A549 (cell line): ENCODE measurements around the gene DNAJC16. TPM values are rescaled to one million over a fixed set of nuclear protein-coding genes. Genes with fewer than 3 reads are reported as not detected.

Experiments
- ATAC-seq, 2 experiments: fragments of 200-7000 bp in 1 of 2; fragments of >200 bp in 1 of 2; cut with Nextera tagmentation in 1 of 2; cut with Tn5 transposase in 1 of 2; 3 replicates each; pipeline versions ENCODE4 v1.8.0 to v1.9.1; 2018 to 2020; ENCODE audit warnings: mild to moderate bottlenecking in 1 of 2, moderate library complexity in 1 of 2
- CTCF ChIA-PET: fragments of 300-600 bp; sonication (Branson Sonifier 250); formaldehyde crosslinking; extraction: SDS; loops from one replicate; lab custom pipeline; 2021; ENCODE audit warnings: antibody characterized with exemption, inconsistent platforms; lab: Yijun Ruan, JAX
- POLR2A ChIA-PET: fragments of 350-600 bp; formaldehyde crosslinking; extraction: SDS; loops from one replicate; lab custom pipeline; 2021; ENCODE audit warnings: antibody characterized with exemption, inconsistent platforms; lab: Yijun Ruan, JAX
- DNase-seq, 2 experiments: peaks; one replicate each; pipeline versions ENCODE4 v3.0.0 to v3.0.0-alpha.2; 2011 to 2016; ENCODE audit warnings: low read depth in 1 of 2, low spot score in 1 of 2
- FAIRE-seq: peaks from 2 replicates; lab custom pipeline; 2011; peaks lifted over from hg19 to GRCh38; lab: Jason Lieb, UNC
- H3K27ac ChIP-seq, 2 experiments: fragments of >200 bp; sonication (Bioruptor Twin); formaldehyde crosslinking; 3 replicates each; pipeline ENCODE4 v1.5.1; 2016 to 2017
- H3K4me1 ChIP-seq: fragments of >200 bp; sonication (Bioruptor Twin); formaldehyde crosslinking; 3 replicates; pipeline ENCODE4 v1.6.1; 2016
- H3K4me2 ChIP-seq: fragments of >200 bp; sonication (Bioruptor Twin); formaldehyde crosslinking; 3 replicates; pipeline ENCODE4 v1.6.1; 2016
- H3K4me3 ChIP-seq: fragments of >200 bp; sonication (Bioruptor Twin); formaldehyde crosslinking; 3 replicates; pipeline ENCODE4 v1.5.1; 2016
- H3K9me3 ChIP-seq: fragments of >200 bp; sonication (Bioruptor Twin); formaldehyde crosslinking; 3 replicates; pipeline ENCODE4 v1.6.1; 2016
- ATOH8 ChIP-seq: fragments of 250-450 bp; sonication (Bioruptor Pico); IDR thresholded peaks from 2 replicates; pipeline ENCODE4 v1.5.0; 2020; ENCODE audit warnings: low read depth, mild to moderate bottlenecking, moderate library complexity
- BCL3 ChIP-seq: fragments of >200 bp; sonication (Bioruptor Twin); formaldehyde crosslinking; IDR thresholded peaks from 3 replicates; pipeline ENCODE4 v1.6.1; 2016
- BHLHE40 ChIP-seq: IDR thresholded peaks from 2 replicates; pipeline ENCODE4 v1.6.1; 2012; ENCODE audit warnings: low read depth, low read length, inconsistent platforms
- ELK1 ChIP-seq: fragments of 150-350 bp; IDR thresholded peaks from 2 replicates; pipeline ENCODE4 v1.6.1; 2014; ENCODE audit warnings: low read depth, mild to moderate bottlenecking, low read length
- ESRRA ChIP-seq: fragments of 150-350 bp; IDR thresholded peaks from 2 replicates; pipeline ENCODE4 v1.6.1; 2014; ENCODE audit warnings: mild to moderate bottlenecking, low read length, borderline replicate concordance
- FOSL2 ChIP-seq, 2 experiments: fragments of 450-650 bp in 1 of 2; fragments of >200 bp in 1 of 2; sonication (Bioruptor Twin) in 1 of 2; formaldehyde crosslinking; IDR thresholded peaks; 2 replicates each; pipeline versions ENCODE4 v1.5.0 to v1.6.1; 2016 to 2020; ENCODE audit warnings: mild to moderate bottlenecking in 1 of 2, moderate library complexity in 1 of 2
- FOXS1 ChIP-seq: fragments of 250-450 bp; sonication (Bioruptor Pico); IDR thresholded peaks from 2 replicates; pipeline ENCODE4 v1.5.0; 2020; ENCODE audit warnings: mild to moderate bottlenecking, moderate library complexity
- GATA3 ChIP-seq: IDR thresholded peaks from 2 replicates; pipeline ENCODE4 v1.6.1; 2012; ENCODE audit warnings: borderline replicate concordance
- HEYL ChIP-seq: fragments of 250-450 bp; sonication (Bioruptor Pico); IDR thresholded peaks from 2 replicates; pipeline ENCODE4 v1.8.0; 2021; ENCODE audit warnings: mild to moderate bottlenecking, moderate library complexity
- HOXB13 ChIP-seq: fragments of 250-450 bp; sonication (Bioruptor Pico); IDR thresholded peaks from 2 replicates; pipeline ENCODE4 v1.5.0; 2020; ENCODE audit warnings: low read depth, mild to moderate bottlenecking, moderate library complexity
- MAZ ChIP-seq: fragments of 150-350 bp; IDR thresholded peaks from 2 replicates; pipeline ENCODE4 v1.6.1; 2014; ENCODE audit warnings: antibody characterized with exemption, low read depth, low read length, borderline replicate concordance
- NFE2L2 ChIP-seq: fragments of 150-350 bp; conservative IDR thresholded peaks from 2 replicates; pipeline ENCODE4 v1.6.1; 2014; ENCODE audit warnings: low read length
- NPAS2 ChIP-seq: fragments of 250-450 bp; sonication (Bioruptor Pico); IDR thresholded peaks from 2 replicates; pipeline ENCODE4 v1.8.0; 2022; ENCODE audit warnings: mild to moderate bottlenecking, moderate library complexity, borderline replicate concordance
- NR3C1 ChIP-seq: fragments of >200 bp; sonication (Bioruptor Twin); formaldehyde crosslinking; IDR thresholded peaks from 3 replicates; pipeline ENCODE4 v1.6.1; 2017
- POLR2AphosphoS2 ChIP-seq: conservative IDR thresholded peaks from 2 replicates; pipeline ENCODE4 v1.6.1; 2012; ENCODE audit warnings: low read length, improper control_type of control experiment, inconsistent platforms
- RFX5 ChIP-seq: fragments of 450-650 bp; IDR thresholded peaks from 2 replicates; pipeline ENCODE4 v1.7.1; 2014; ENCODE audit warnings: antibody characterized with exemption, mild to moderate bottlenecking, moderate library complexity
- TFCP2L1 ChIP-seq: fragments of 250-450 bp; sonication (Bioruptor Pico); IDR thresholded peaks from 2 replicates; pipeline ENCODE4 v1.5.0; 2021; ENCODE audit warnings: mild to moderate bottlenecking
- USF2 ChIP-seq: fragments of 450-650 bp; IDR thresholded peaks from 2 replicates; pipeline ENCODE4 v1.6.1; 2014; ENCODE audit warnings: antibody characterized with exemption
- ZC3H11A ChIP-seq: fragments of 450-650 bp; IDR thresholded peaks from 2 replicates; pipeline ENCODE4 v1.6.1; 2014; ENCODE audit warnings: antibody characterized with exemption, mild to moderate bottlenecking
- ZSCAN20 ChIP-seq: fragments of 250-450 bp; sonication (Bioruptor Pico); IDR thresholded peaks from 2 replicates; pipeline ENCODE4 v1.8.0; 2022; ENCODE audit warnings: mild to moderate bottlenecking, moderate library complexity
- WGBS: methylation state at CpG from one replicate; pipeline ENCODE4 v1.1.6; 2017; ENCODE audit errors: missing lambda C conversion rate; 5-methylcytosine and 5-hydroxymethylcytosine counted together
- polyA plus RNA-seq, 4 experiments: library from polyadenylated mRNA; depleted of rRNA in 3 of 4; stranded (reverse); fragments of >200 nt; fragmentation: RNase III in 1 of 4; extraction: RNeasy Plus Mini Kit Qiagen cat#74134 plus additional on column Dnase treatment in 1 of 4; gene quantifications; 2 replicates in 3 of 4; 3 replicates in 1 of 4; pipeline ENCODE4 v1.2.3, GENCODE V29; 2011 to 2017

Gene DNAJC16
- polyA plus RNA-seq, 2 of the 4 experiments (the other 2 are of a cell fraction) = 4.6 to 12.5 TPM

- ChIA-PET CTCF (no interaction called here), POLR2A (no interaction called here)
- ATAC-seq = no peak
- H3K4me2 ChIP-seq = no peak overlapping the region
- no peaks in the 10 kb centered on the region for H3K4me1 ChIP-seq
- H3K4me3 ChIP-seq = no peak overlapping the region
- no peaks in the 10 kb centered on the region for H3K9me3 ChIP-seq
- no peak for TF ChIP-seq ELK1
- TF ChIP-seq BCL3 = no peak
- WGBS = 89% methylated on average over 12 of the region's 12 CpGs
- no peak for DNase-seq
- H3K27ac ChIP-seq = no peak overlapping the region
- no peak for FAIRE-seq
Measured at GRCh38 chr1:15559189-15559810, 32.7 kb downstream of the DNAJC16 start.

- H3K4me3 ChIP-seq = no peak overlapping the region
- CTCF ChIA-PET = no interaction called here
- TF ChIP-seq FOXS1 (CRISPR knock-in tag) = no peak
- TF ChIP-seq, all 56 proteins: peak for 0
- POLR2A ChIA-PET = no interaction called here
- no peaks in the 10 kb centered on the region for H3K4me1 ChIP-seq
- ATAC-seq (no peak), FAIRE-seq (no peak), DNase-seq (no peak)
- H3K9me3 ChIP-seq = no peaks in the 10 kb centered on the region
- 93% methylated on average over 18 of the region's 18 CpGs for WGBS
- no peak overlapping the region for H3K27ac ChIP-seq
- no peak overlapping the region for H3K4me2 ChIP-seq
Measured at GRCh38 chr1:15568387-15569073, 41.9 kb downstream of the DNAJC16 start.

- DNase-seq (no peak), ATAC-seq (no peak), FAIRE-seq (no peak)
- Histone ChIP-seq H3K4me3 (no peak overlapping the region), H3K4me1 (no peaks in the 10 kb centered on the region), H3K9me3 (no peaks in the 10 kb centered on the region), H3K27ac (no peak overlapping the region), H3K4me2 (no peak overlapping the region)
- ChIA-PET POLR2A (no interaction called here), CTCF (interaction anchor here (0.5 to 1.2 kb wide), 2 partner anchors 161 to 280 kb away, joined by 3 to 4 read pairs; no protein-coding TSS in a partner anchor)
- 77% methylated on average over 1 of the region's 1 CpG for WGBS
- no peak for TF ChIP-seq GATA3
- no peak for TF ChIP-seq ZC3H11A
- no peak for TF ChIP-seq MAZ
- TF ChIP-seq RFX5 = no peak
- TF ChIP-seq POLR2AphosphoS2 = no peak
- no peak for TF ChIP-seq BHLHE40
- no peak for TF ChIP-seq ZSCAN20 (CRISPR knock-in tag)
- TF ChIP-seq FOXS1 (CRISPR knock-in tag) = no peak
- TF ChIP-seq HEYL (CRISPR knock-in tag) = no peak
- TF ChIP-seq NFE2L2 = no peak
- no peak for TF ChIP-seq ESRRA
- TF ChIP-seq NR3C1 = no peak
- TF ChIP-seq NPAS2 (CRISPR knock-in tag) = no peak
- no peak for TF ChIP-seq USF2
- TF ChIP-seq HOXB13 (CRISPR knock-in tag) = no peak
- TF ChIP-seq TFCP2L1 = no peak
- no peak for TF ChIP-seq ATOH8
- TF ChIP-seq FOSL2 (IDR thresholded peaks at IDR 0.05) = no peak
- no peak for TF ChIP-seq FOSL2 (CRISPR knock-in tag; IDR thresholded peaks at IDR 0.05)
Measured at GRCh38 chr1:15570861-15571260, 44.2 kb downstream of the DNAJC16 start.
